Measurements from ENCODE around the gene MED19. TPM values are rescaled to one million over a fixed set of nuclear protein-coding genes. Genes with fewer than 3 reads are reported as not detected.
"Not testable (repeated sequence)": the region's sequence is repeated elsewhere in the genome, so short reads cannot be mapped to it uniquely, and the experiment has no call there.

The MED19 gene
- total RNA-seq, 2 donors from 2014 or later = 14.8 to 39.4 TPM

GRCh38 chr11:57699813-57700212, 12.2 kb downstream of the MED19 start:
- Histone ChIP-seq H3K9me3 (no peaks in the 10 kb centered on the region), H3K4me1 (replicated peaks) (no peaks in the 10 kb centered on the region), H3K27ac (no peak overlapping the region), H3K4me3 (no peak overlapping the region), H3K27me3 (replicated peaks; ENCODE audit: insufficient read depth) (no peaks in the 10 kb centered on the region), H3K36me3 (peaks cover 11 to 37% of the 10 kb centered on the region in 2 donors)
- intact Hi-C loops (cut with DNase I) = no loop called here
- 83% methylated on average over 10 of the region's 10 CpGs for WGBS
- DNase-seq (ENCODE audit: low spot score) = no peak
- TF ChIP-seq POLR2AphosphoS5 (IDR thresholded peaks at IDR 0.05) (no peak), POLR2A (IDR thresholded peaks at IDR 0.05) (no peak), CTCF (IDR thresholded peaks at IDR 0.05) (no peak)

GRCh38 chr11:57698843-57699365, 13.1 kb downstream of the MED19 start:
- WGBS = 81% methylated on average over 18 of the region's 18 CpGs
- Histone ChIP-seq H3K4me3 (no peak overlapping the region), H3K27me3 (replicated peaks; ENCODE audit: insufficient read depth) (no peaks in the 10 kb centered on the region), H3K27ac (no peak overlapping the region), H3K9me3 (no peaks in the 10 kb centered on the region), H3K36me3 (peaks cover 9 to 46% of the 10 kb centered on the region in 2 donors), H3K4me1 (replicated peaks) (no peaks in the 10 kb centered on the region)
- DNase-seq (ENCODE audit: low spot score) = no peak
- TF ChIP-seq CTCF (IDR thresholded peaks at IDR 0.05) = no peak
- TF ChIP-seq POLR2A (IDR thresholded peaks at IDR 0.05) = no peak
- no peak for TF ChIP-seq POLR2AphosphoS5 (IDR thresholded peaks at IDR 0.05)
- intact Hi-C loops (cut with DNase I) = no loop called here

GRCh38 chr11:57690474-57690873, 21.5 kb downstream of the MED19 start:
- H3K4me1 ChIP-seq (replicated peaks); H3K27ac ChIP-seq; intact Hi-C loops (cut with DNase I); DNase-seq (ENCODE audit: low spot score); H3K27me3 ChIP-seq (replicated peaks; ENCODE audit: insufficient read depth); H3K9me3 ChIP-seq; H3K4me3 ChIP-seq: not testable (repeated sequence)
- H3K36me3 ChIP-seq = peaks cover 0 to 35% of the 10 kb centered on the region in 2 donors
- WGBS = 97% methylated on average over 5 of the region's 5 CpGs

- Histone ChIP-seq H3K4me1 (replicated peaks) (no peaks in the 10 kb centered on the region), H3K27ac (peak overlapping the region in 1 of 2 donors; percentile 40)
These were observed 30.8 kb downstream of the MED19 start for GRCh38 chr11:57681168-57681567.

GRCh38 chr11:57680552-57680874, 31.5 kb downstream of the MED19 start:
- Histone ChIP-seq H3K27me3 (replicated peaks; ENCODE audit: insufficient read depth) (no peaks in the 10 kb centered on the region), H3K4me3 (no peak overlapping the region), H3K36me3 (no peaks in the 10 kb centered on the region), H3K9me3 (no peaks in the 10 kb centered on the region), H3K4me1 (replicated peaks) (peaks cover 5% of the 10 kb centered on the region), H3K27ac (no peak overlapping the region)
- no peak for TF ChIP-seq CTCF (IDR thresholded peaks at IDR 0.05)
- WGBS = 85% methylated on average over 2 of the region's 2 CpGs
- DNase-seq (ENCODE audit: low spot score) = no peak
- intact Hi-C loops (cut with DNase I) = no loop called here

More at GRCh38 chr11:57681168-57681567, 30.8 kb downstream of the MED19 start:
- WGBS = 59% methylated on average over 1 of the region's 1 CpG
- Histone ChIP-seq H3K4me3 (no peak overlapping the region), H3K36me3 (no peaks in the 10 kb centered on the region), H3K27me3 (replicated peaks; ENCODE audit: insufficient read depth) (no peaks in the 10 kb centered on the region), H3K9me3 (no peaks in the 10 kb centered on the region)
- TF ChIP-seq CTCF (IDR thresholded peaks at IDR 0.05) (no peak), POLR2AphosphoS5 (IDR thresholded peaks at IDR 0.05) (peak; percentile 39)
- no peak for DNase-seq (ENCODE audit: low spot score)
- intact Hi-C loops (cut with DNase I) = no loop called here
